22Rv1 (cell line): ENCODE data around the gene WDR4.

ENCODE experiments used
- H3K27ac ChIP-seq: fragments of 450-650 bp; 2 replicates; pipeline ENCODE4 v1.5.1; 2017
- ZFX ChIP-seq: fragments of 450-650 bp; IDR thresholded peaks from 2 replicates; pipeline ENCODE4 v1.6.1; 2017; ENCODE audit warnings: antibody characterized with exemption, borderline replicate concordance
- TF ChIP-seq, protein P1 (sequence below): fragments of 450-650 bp; IDR thresholded peaks from 2 replicates; pipeline ENCODE4 v1.5.1; 2017; ENCODE audit warnings: mild to moderate bottlenecking

The WDR4 gene

DNA sequence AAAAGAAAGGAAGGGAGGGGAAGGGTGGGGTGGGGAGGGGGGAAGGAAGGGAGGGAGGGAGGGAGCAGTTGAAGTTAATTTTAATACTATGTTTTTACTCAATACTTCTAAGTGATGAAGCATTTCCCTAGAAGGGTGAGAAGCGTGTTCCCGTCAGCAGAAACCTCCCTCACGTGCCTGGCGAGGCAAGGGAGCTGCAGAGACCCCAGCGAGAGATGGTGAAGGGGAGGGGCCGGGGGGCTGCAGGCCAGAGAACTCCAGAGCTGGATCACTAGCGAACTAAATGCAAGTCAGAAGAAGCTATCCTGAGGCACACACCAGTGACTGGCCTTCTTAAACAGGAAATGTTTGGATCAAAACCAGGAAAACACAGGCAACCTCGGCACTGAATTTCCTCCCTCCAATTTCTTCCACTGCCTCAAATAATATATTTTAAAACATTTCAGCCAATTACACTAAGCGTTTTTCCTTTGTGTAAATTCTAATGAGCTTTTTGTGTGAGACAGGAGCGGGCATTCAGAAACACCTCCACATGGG lies 18.0 kb downstream of the WDR4 start:
- H3K27ac ChIP-seq: no peak overlapping the region
- TF ChIP-seq ZFX: no peak
- TF ChIP-seq, protein P1, sequence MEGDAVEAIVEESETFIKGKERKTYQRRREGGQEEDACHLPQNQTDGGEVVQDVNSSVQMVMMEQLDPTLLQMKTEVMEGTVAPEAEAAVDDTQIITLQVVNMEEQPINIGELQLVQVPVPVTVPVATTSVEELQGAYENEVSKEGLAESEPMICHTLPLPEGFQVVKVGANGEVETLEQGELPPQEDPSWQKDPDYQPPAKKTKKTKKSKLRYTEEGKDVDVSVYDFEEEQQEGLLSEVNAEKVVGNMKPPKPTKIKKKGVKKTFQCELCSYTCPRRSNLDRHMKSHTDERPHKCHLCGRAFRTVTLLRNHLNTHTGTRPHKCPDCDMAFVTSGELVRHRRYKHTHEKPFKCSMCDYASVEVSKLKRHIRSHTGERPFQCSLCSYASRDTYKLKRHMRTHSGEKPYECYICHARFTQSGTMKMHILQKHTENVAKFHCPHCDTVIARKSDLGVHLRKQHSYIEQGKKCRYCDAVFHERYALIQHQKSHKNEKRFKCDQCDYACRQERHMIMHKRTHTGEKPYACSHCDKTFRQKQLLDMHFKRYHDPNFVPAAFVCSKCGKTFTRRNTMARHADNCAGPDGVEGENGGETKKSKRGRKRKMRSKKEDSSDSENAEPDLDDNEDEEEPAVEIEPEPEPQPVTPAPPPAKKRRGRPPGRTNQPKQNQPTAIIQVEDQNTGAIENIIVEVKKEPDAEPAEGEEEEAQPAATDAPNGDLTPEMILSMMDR: no peak

DNA sequence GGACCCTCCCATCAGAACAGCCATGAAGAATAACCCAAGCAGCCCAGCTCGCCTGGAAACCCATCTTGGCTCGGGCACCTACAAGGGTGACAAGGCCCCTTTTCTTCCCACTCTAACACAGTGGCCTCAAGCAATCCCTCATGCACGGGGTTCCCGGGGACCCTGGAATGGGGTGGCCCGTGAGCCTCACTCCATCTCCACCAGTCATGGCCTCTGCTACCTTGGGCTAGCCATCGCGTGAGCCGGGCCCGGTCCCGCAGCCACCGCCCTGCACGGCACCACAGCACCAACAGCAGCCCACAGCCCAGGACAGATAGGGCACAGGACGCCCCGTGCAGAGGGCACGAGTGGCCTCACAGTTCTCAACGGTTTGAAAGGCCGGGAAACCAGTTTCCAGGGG lies 19.0 kb downstream of the WDR4 start:
- no peak for TF ChIP-seq ZFX
- TF ChIP-seq, protein P1: no peak
- no peak overlapping the region for H3K27ac ChIP-seq

DNA sequence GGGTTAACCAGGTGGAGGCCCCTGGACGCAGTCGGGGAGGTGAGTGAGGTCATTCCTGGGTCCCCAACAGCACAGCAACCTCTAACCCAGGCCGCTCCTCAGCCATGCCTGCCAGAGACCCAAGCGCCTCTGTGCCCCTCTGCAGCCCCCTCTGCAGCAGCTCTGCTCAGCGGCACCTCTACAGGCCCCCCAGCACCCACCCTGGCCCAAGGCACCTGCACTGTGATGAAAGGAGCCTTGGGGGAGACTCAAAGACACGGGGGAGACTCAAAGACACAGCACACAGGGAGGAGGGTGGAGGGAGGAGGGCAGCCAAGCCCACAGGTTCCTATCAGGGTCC lies 19.5 kb downstream of the WDR4 start:
- TF ChIP-seq ZFX: no peak
- H3K27ac ChIP-seq: no peak overlapping the region

DNA sequence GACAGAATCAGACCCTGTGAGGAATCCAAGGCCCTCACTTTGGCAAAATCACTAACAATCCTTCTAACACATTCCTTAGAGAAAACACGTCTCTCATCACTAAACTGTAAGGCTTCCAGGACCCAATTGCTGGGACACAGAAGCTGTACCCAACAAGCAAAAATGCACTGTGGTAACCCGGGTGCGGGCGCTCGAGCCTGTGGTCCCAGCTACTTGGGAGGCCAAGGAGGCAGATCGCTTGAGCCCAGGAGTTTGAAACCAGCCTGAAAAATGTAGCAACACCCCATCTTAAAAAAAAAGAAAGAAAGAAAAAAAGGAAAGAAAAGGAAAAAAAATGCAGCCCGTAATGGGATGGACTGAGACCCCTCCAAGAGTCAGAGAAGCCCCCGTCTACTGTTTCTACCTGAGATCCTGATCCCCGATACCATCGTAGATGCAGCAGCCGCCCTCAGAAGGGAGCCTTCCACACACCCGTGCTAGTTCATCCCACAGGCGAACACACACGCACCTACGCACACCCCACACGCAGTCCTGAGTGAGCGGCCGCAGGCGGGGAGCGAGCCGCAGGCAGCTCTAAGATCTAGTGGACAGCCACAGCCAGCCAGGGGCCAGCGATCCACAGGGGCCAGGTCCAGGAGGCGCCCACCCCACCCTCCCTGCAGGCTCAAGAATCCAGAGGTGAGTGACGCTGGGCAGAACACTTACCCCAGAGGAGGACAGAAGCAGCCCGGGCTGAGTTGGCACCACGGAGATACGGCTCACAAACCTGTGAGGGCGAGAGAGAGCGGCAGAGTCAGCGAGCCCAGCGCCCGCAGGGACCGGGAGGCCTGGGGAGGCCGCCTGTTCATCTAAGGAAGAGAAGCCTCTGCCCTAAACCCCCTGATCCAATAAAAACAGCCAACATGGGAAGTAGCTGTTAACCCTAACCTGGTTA lies 20.1 kb downstream of the WDR4 start:
- no peak overlapping the region for H3K27ac ChIP-seq
- TF ChIP-seq ZFX: no peak
- TF ChIP-seq, protein P1: no peak

DNA sequence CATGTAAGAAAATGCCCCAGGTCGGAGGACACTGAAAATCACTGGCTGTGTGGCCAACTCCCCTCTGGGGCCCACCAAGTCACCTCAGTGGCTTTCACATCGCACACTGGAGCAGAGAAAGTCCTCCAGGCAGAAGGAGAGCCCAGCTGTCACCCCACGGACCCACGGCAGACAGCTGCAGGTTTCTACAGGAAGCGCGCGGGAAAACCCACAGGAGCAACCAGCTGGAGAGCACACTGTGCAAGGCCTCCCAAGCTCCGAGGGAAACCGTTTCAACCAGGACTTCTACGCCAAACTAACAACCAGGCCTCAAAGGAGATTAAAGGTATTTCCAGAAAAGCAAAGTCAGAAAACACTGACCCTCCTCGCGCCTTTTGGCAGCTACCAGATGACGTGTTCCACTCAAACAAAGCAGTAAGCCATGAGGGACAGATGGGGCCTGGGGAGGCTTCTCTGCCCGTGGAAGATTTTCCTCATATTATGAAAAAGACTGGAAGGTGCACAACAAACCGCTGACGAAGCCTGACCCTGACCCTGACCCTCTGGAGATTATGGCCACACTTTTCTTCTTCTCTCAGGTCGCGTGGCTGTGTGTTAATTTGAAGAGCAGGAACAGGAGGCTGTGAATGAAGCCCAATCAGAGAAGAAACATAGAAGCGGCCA lies 21.0 kb downstream of the WDR4 start:
- TF ChIP-seq, protein P1: no peak
- TF ChIP-seq ZFX: no peak

DNA sequence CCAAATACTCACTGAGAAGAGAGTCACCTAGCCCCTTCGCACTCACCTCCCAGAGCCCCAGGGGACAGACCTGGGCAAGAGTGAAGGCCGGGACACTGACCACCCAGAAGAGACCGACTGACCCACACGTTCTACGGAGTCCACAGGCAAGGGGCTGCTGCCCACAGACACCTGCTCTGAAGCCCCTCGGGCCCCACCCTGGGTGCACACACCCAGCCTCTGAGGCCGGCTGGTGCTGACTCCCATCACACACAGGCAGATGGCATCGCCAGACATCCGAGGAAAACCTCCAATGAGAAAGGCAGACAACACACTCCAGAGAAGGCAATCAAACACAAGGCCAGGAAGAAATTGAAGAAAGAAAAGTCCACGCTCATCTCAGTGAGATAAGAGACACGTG lies 22.1 kb downstream of the WDR4 start:
- TF ChIP-seq, protein P1: no peak
- TF ChIP-seq ZFX: no peak
- no peak overlapping the region for H3K27ac ChIP-seq

More for the DNA sequence above, 21.0 kb downstream of the WDR4 start:
- H3K27ac ChIP-seq: no peak overlapping the region

DNA sequence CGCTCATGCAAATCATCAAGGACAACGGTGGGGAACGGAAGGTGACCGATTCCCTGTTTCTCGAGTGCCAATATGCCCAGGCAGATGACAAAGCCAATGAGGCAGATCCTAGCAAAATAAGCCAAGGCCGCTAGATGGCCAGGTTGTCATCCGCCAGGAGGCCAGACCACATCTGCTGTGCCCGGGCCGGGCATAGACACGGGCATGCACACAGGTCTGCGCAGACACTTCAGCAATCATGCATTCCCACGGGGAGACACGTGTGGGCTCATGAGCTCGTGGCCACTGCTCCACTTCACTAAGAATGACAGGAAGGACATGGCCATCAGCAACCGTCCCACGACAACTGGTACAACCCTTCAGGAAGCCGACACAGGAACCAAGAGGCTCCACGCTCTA lies 23.4 kb downstream of the WDR4 start:
- no peak for TF ChIP-seq ZFX
- TF ChIP-seq, protein P1: no peak
- H3K27ac ChIP-seq: no peak overlapping the region
